ENCODE results near the gene EVX1. TPM values are rescaled to one million over a fixed set of nuclear protein-coding genes. Genes with fewer than 3 reads are reported as not detected.

EVX1 gene
- total RNA-seq, 4 donors from 2014 or later, result not detected

DNA sequence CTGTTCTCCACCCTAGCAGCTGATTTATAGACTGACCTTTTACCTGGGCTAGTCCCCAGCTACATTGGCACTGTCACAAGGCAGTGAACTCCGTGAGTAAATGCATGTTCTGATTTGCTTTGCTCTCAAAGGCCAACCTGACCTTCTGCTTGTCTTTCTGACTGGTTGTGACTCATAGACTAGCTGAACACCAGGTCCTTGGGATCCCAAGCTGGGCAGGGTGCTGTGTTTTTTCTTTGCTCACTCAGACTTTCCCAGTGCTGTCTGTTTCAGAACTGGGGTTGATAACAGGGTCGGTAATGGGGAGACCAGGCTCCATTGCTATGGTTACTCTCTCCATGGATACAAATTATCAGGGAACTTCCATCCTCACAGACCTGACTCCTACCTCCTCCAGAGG lies 35.0 kb downstream of the EVX1 start:
- H3K4me1 ChIP-seq, result no peaks in the 10 kb centered on the region
- intact Hi-C loops (cut with DNase I), result no loop called here
- peak overlapping the region in 2 of 4 donors; percentile 21 to 56 for H3K27ac ChIP-seq
- H3K36me3 ChIP-seq, result no peaks in the 10 kb centered on the region
- peaks cover 0 to 6% (median 0%) of the 10 kb centered on the region in 3 donors for H3K9me3 ChIP-seq
- H3K27me3 ChIP-seq, result peaks cover 0 to under 1% (median 0%) of the 10 kb centered on the region in 4 donors
- H3K4me3 ChIP-seq, result no peak overlapping the region
- 21 to 42% methylated on average over 2 of the region's 2 CpGs for WGBS, 2 donors
- DNase-seq, result no peak
- TF ChIP-seq, protein P1, sequence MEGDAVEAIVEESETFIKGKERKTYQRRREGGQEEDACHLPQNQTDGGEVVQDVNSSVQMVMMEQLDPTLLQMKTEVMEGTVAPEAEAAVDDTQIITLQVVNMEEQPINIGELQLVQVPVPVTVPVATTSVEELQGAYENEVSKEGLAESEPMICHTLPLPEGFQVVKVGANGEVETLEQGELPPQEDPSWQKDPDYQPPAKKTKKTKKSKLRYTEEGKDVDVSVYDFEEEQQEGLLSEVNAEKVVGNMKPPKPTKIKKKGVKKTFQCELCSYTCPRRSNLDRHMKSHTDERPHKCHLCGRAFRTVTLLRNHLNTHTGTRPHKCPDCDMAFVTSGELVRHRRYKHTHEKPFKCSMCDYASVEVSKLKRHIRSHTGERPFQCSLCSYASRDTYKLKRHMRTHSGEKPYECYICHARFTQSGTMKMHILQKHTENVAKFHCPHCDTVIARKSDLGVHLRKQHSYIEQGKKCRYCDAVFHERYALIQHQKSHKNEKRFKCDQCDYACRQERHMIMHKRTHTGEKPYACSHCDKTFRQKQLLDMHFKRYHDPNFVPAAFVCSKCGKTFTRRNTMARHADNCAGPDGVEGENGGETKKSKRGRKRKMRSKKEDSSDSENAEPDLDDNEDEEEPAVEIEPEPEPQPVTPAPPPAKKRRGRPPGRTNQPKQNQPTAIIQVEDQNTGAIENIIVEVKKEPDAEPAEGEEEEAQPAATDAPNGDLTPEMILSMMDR (IDR thresholded peaks at IDR 0.05), result no peak
- TF ChIP-seq POLR2A (IDR thresholded peaks at IDR 0.05), result no peak

DNA sequence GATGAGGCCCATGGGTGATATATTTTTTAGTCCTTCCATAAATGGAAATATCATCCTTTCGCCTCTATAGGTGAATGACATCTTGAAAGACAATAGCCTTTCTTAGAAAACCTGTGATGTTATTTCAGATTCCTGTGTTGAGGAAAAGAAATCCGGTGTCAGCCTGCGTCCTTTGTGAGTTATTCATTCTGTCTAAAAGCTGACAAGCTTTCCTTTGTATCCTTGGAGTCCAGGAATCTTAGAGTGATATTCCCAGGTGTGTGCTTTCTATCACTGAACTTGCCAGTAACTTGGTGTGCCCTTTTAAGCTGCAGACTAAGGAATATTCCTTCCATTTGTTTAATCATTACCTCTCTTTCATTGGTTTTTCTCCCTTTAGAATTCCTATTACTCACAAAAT lies 41.0 kb downstream of the EVX1 start:
- Histone ChIP-seq H3K27me3 (peaks cover 0 to 21% (median 0%) of the 10 kb centered on the region in 4 donors), H3K9me3 (no peaks in the 10 kb centered on the region), H3K36me3 (no peaks in the 10 kb centered on the region), H3K4me3 (no peak overlapping the region), H3K4me1 (no peaks in the 10 kb centered on the region), H3K27ac (no peak overlapping the region)
- TF ChIP-seq POLR2A (IDR thresholded peaks at IDR 0.05), result no peak
- TF ChIP-seq, protein P1 (IDR thresholded peaks at IDR 0.05), result no peak
- 45 to 61% methylated on average over 3 of the region's 3 CpGs for WGBS, 2 donors
- intact Hi-C loops (cut with DNase I), result no loop called here
- DNase-seq, result no peak

DNA sequence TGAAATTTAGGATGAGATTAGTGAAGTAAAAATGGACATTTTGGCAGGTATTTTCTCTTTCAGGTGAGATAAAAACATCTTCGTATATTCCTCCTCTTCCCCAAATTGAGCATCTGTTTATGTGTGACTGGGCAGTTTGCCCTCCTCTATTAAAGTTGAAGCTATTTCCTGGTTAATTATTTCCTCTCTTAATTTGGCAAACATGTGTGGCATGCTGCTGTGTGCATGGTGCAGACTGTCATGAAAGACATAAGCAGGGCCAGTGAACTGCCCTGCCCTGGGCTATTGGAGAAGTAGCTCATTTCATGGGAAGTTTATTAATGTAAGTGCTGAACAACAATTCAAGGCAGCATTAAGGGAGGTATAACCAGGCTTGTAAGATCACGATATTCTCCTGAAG lies 52.6 kb downstream of the EVX1 start:
- H3K36me3 ChIP-seq, result no peaks in the 10 kb centered on the region
- TF ChIP-seq, protein P1 (IDR thresholded peaks at IDR 0.05), result no peak
- no peak for TF ChIP-seq POLR2A (IDR thresholded peaks at IDR 0.05)
- no peak overlapping the region for H3K4me3 ChIP-seq
- no peaks in the 10 kb centered on the region for H3K9me3 ChIP-seq
- H3K27ac ChIP-seq, result no peak overlapping the region
- no peaks in the 10 kb centered on the region for H3K4me1 ChIP-seq
- H3K27me3 ChIP-seq, result no peaks in the 10 kb centered on the region
- intact Hi-C loops (cut with DNase I), result no loop called here
- no peak for DNase-seq
- 57 to 63% methylated on average over 2 of the region's 2 CpGs for WGBS, 2 donors

DNA sequence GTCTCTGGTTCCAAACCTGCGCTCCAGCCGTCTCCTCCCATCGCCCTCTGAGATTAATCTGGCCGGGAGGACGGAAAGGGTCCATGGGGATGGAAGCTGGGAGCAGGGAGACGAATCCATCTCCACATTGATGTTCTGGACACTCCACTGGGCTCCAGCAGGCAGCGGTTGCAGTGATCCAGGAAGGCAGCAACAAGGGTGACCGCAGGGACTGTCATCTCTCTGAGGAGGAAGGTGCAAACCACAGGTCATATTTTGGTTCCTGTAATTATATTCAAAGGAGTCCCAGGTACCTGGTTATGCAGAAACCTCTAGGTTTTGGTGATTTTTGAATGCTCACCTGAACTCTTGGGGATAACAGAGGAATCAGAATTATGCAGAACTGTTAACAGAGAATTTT lies 54.8 kb downstream of the EVX1 start:
- no peaks in the 10 kb centered on the region for H3K9me3 ChIP-seq
- H3K4me3 ChIP-seq, result no peak overlapping the region
- no peak for DNase-seq
- H3K4me1 ChIP-seq, result peaks cover 0 to 2% (median 0%) of the 10 kb centered on the region in 3 donors
- H3K36me3 ChIP-seq, result no peaks in the 10 kb centered on the region
- H3K27ac ChIP-seq, result no peak overlapping the region
- 61 to 88% methylated on average over 5 to 6 of the region's 8 CpGs for WGBS, 2 donors
- intact Hi-C loops (cut with DNase I), result no loop called here
- no peaks in the 10 kb centered on the region for H3K27me3 ChIP-seq
- no peak for TF ChIP-seq POLR2A (IDR thresholded peaks at IDR 0.05)
- TF ChIP-seq, protein P1 (IDR thresholded peaks at IDR 0.05), result no peak

Other genes with a start within 250 kb of the EVX1 start
- 1 to 10 TPM; 1.6 to 2.5 (median 2.2) TPM for gene HOXA1, start 146.8 kb upstream of the EVX1 start, total RNA-seq
- 1 to 10 TPM in 3 of 4 donors, under 1 TPM in 1; 0.27 to 3.6 (median 1.5) TPM for gene HOXA2, start 140.1 kb upstream of the EVX1 start, total RNA-seq
- 1 to 10 TPM; 2.9 to 6.7 (median 4.1) TPM for gene HOXA4, start 112.0 kb upstream of the EVX1 start, total RNA-seq
- 1 to 10 TPM; 3.6 to 8.2 (median 6.8) TPM for gene HOXA5, start 99.1 kb upstream of the EVX1 start, total RNA-seq
- 1 to 10 TPM in 1 of 4 donors, under 1 TPM in 1, not detected in 2; 0.26 to 1.3 TPM for gene HOXA6, start 95.0 kb upstream of the EVX1 start, total RNA-seq
- gene HOXA3, start 90.2 kb upstream of the EVX1 start, total RNA-seq, result 1 to 10 TPM; 3.6 to 8.7 (median 6.6) TPM
- gene HOXA7, start 86.1 kb upstream of the EVX1 start, total RNA-seq, result under 1 TPM; 0.23 to 0.76 (median 0.48) TPM
- gene HOXA9, start 77.3 kb upstream of the EVX1 start, total RNA-seq, result 1 to 10 TPM in 1 of 4 donors, under 1 TPM in 1, not detected in 2; 0.57 to 1.1 TPM
- gene HOXA10, start 68.5 kb upstream of the EVX1 start, total RNA-seq, result not detected
- not detected for gene HOXA11, start 57.6 kb upstream of the EVX1 start, total RNA-seq
- gene HOXA13, start 42.7 kb upstream of the EVX1 start, total RNA-seq, result not detected